GM12878 (cell line): ENCODE measurements around the gene TLR1. TPM values are rescaled to one million over a fixed set of nuclear protein-coding genes. Genes with fewer than 3 reads are reported as not detected.

Experiments
- ATAC-seq: fragments of 200-7000 bp; cut with Tn5 transposase; 3 replicates; pipeline ENCODE4 v1.9.1; 2020; ENCODE audit warnings: mild to moderate bottlenecking, moderate library complexity
- BruUV-seq: library from RNA; stranded (reverse); fragments of 400-500 nt; replicated peaks from 2 replicates; lab custom pipeline; 2021; lab: Mats Ljungman, UMichigan
- CTCF ChIA-PET: fragments of 300-600 bp; sonication (Branson Sonifier 250); formaldehyde crosslinking; extraction: SDS; loops from one replicate; lab custom pipeline; 2021; ENCODE audit warnings: inconsistent platforms; lab: Yijun Ruan, JAX
- POLR2A ChIA-PET: fragments of 350-600 bp; formaldehyde crosslinking; extraction: SDS; loops from one replicate; lab custom pipeline; 2021; ENCODE audit warnings: inconsistent platforms; lab: Charles Lee
- RAD21 ChIA-PET: fragments of 300-600 bp; sonication (Branson Sonifier 250); formaldehyde crosslinking; loops from one replicate; lab custom pipeline; 2023; ENCODE audit warnings: antibody characterized with exemption; ENCODE audit not compliant: unreplicated experiment; lab: Charles Lee
- SMC1A ChIA-PET: fragments of 300-600 bp; sonication (Branson Sonifier 250); formaldehyde crosslinking; loops from one replicate; lab custom pipeline; 2023; ENCODE audit not compliant: unreplicated experiment, uncharacterized antibody; lab: Charles Lee
- DNase-seq: peaks from one replicate; pipeline ENCODE4 v3.0.0-alpha.2; 2011; ENCODE audit warnings: low read depth, low spot score
- FAIRE-seq: peaks from 3 replicates; lab custom pipeline; 2011; peaks lifted over from hg19 to GRCh38; lab: Jason Lieb, UNC
- H2AFZ ChIP-seq: 2 replicates; pipeline ENCODE4 v1.6.0; 2011; ENCODE audit warnings: low read depth, low read length, control low read depth; ENCODE audit not compliant: control insufficient read depth
- H3K27ac ChIP-seq: 2 replicates; pipeline ENCODE4 v1.5.1; 2011; ENCODE audit warnings: control low read depth; ENCODE audit not compliant: control insufficient read depth, insufficient read depth
- H3K27me3 ChIP-seq, 2 experiments: replicated peaks in 1 of 2; 2 replicates each; pipeline versions ENCODE4 v1.6.0 to v1.6.1; 2011; ENCODE audit warnings: low read length in 1 of 2; ENCODE audit not compliant: control insufficient read depth in 2 of 2, insufficient read depth in 2 of 2
- H3K36me3 ChIP-seq, 2 experiments: 2 replicates each; pipeline ENCODE4 v1.5.1; 2011; ENCODE audit warnings: low read length in 1 of 2; ENCODE audit not compliant: control insufficient read depth in 2 of 2, insufficient read depth in 2 of 2
- H3K4me1 ChIP-seq: 2 replicates; pipeline ENCODE4 v1.6.1; 2011; ENCODE audit warnings: mild to moderate bottlenecking, low read length, moderate library complexity, mixed read lengths; ENCODE audit not compliant: control insufficient read depth, insufficient read depth
- H3K4me2 ChIP-seq: 2 replicates; pipeline ENCODE4 v1.6.0; 2011; ENCODE audit warnings: control low read depth; ENCODE audit not compliant: control insufficient read depth, insufficient read depth
- H3K4me3 ChIP-seq: fragments of 200-600 bp; sonication (generic); 2 replicates; pipeline ENCODE4 v1.5.1; 2016
- H3K79me2 ChIP-seq: 2 replicates; pipeline ENCODE4 v1.6.0; 2011; ENCODE audit warnings: low read length; ENCODE audit not compliant: control insufficient read depth, insufficient read depth
- H3K9ac ChIP-seq: 2 replicates; pipeline ENCODE4 v1.8.0; 2011; ENCODE audit warnings: low read length, control low read depth, mixed read lengths; ENCODE audit not compliant: control insufficient read depth, insufficient read depth
- H3K9me3 ChIP-seq: replicated peaks from 3 replicates; pipeline ENCODE4 v1.5.1; 2011; ENCODE audit warnings: mild to moderate bottlenecking, low read length; ENCODE audit not compliant: control insufficient read depth, insufficient read depth
- H4K20me1 ChIP-seq: 2 replicates; pipeline ENCODE4 v1.6.0; 2011; ENCODE audit not compliant: control insufficient read depth, insufficient read depth
- CEBPZ ChIP-seq: fragments of 150-350 bp; IDR thresholded peaks from 2 replicates; pipeline ENCODE4 v1.6.1; 2016; ENCODE audit warnings: low read depth, low read length
- ETV6 ChIP-seq, 2 experiments: fragments of 450-650 bp in 1 of 2; IDR thresholded peaks in 1 of 2; conservative IDR thresholded peaks in 1 of 2; 2 replicates each; pipeline ENCODE4 v1.6.1; 2014; ENCODE audit warnings: antibody characterized with exemption in 1 of 2, borderline replicate concordance in 1 of 2, low read depth in 1 of 2, mild to moderate bottlenecking in 1 of 2, moderate library complexity in 1 of 2
- EZH2 ChIP-seq: IDR thresholded peaks from 2 replicates; pipeline ENCODE4 v1.6.1; 2012; ENCODE audit warnings: low read depth, mild to moderate bottlenecking, control low read depth, inconsistent platforms, low read length, borderline replicate concordance; ENCODE audit not compliant: control insufficient read depth
- FOXM1 ChIP-seq: IDR thresholded peaks from 2 replicates; pipeline ENCODE4 v1.6.1; 2012; ENCODE audit warnings: low read depth, mild to moderate bottlenecking, inconsistent platforms, low read length, moderate library complexity
- JUNB ChIP-seq: IDR thresholded peaks from 2 replicates; pipeline ENCODE4 v1.6.1; 2016; ENCODE audit warnings: antibody characterized with exemption, mild to moderate bottlenecking
- RB1 ChIP-seq: fragments of 450-650 bp; formaldehyde crosslinking; IDR thresholded peaks from 2 replicates; pipeline ENCODE4 v1.6.1; 2017; ENCODE audit warnings: mild to moderate bottlenecking, borderline replicate concordance
- STAT3 ChIP-seq: IDR thresholded peaks from 2 replicates; pipeline ENCODE4 v1.6.1; 2011; ENCODE audit warnings: low read depth, low read length, improper control_type of control experiment
- SUZ12 ChIP-seq: fragments of 200-600 bp; sonication (generic); IDR thresholded peaks from one replicate; pipeline ENCODE4 v1.6.1; 2018; ENCODE audit warnings: antibody characterized with exemption, mild to moderate bottlenecking; ENCODE audit not compliant: unreplicated experiment
- ZBED1 ChIP-seq: IDR thresholded peaks from 2 replicates; pipeline ENCODE4 v1.6.1; 2016; ENCODE audit warnings: borderline replicate concordance
- ZNF217 ChIP-seq: fragments of 450-650 bp; IDR thresholded peaks from 2 replicates; pipeline ENCODE4 v1.6.1; 2017; ENCODE audit warnings: antibody characterized with exemption, mild to moderate bottlenecking
- ZNF384 ChIP-seq: IDR thresholded peaks from 2 replicates; pipeline ENCODE4 v1.6.1; 2012; ENCODE audit warnings: low read depth, mild to moderate bottlenecking, low read length, improper control_type of control experiment, borderline replicate concordance
- ZNF622 ChIP-seq: fragments of 450-650 bp; IDR thresholded peaks from 2 replicates; pipeline ENCODE4 v1.6.1; 2017; ENCODE audit warnings: mild to moderate bottlenecking, inconsistent platforms
- WGBS: methylation state at CpG from one replicate; pipeline ENCODE4 v1.1.6; 2016; ENCODE audit warnings: low lambda C conversion rate; ENCODE audit not compliant: insufficient replicate concordance, insufficient coverage; ENCODE audit errors: missing lambda C conversion rate; 5-methylcytosine and 5-hydroxymethylcytosine counted together
- in situ Hi-C: fragments of 300-500 bp; cut with MboI; formaldehyde crosslinking; loops from 9 replicates; pipeline ENCODE4 v1.14.3; 2018; ENCODE audit warnings: mixed read lengths
- intact Hi-C: fragments of 100-400 bp; cut with micrococcal nuclease; formaldehyde crosslinking; loops from one replicate; pipeline ENCODE4 v1.14.2; 2022; ENCODE audit not compliant: unreplicated experiment
- polyA plus RNA-seq, 11 experiments: library from polyadenylated mRNA; depleted of rRNA in 4 of 11; unstranded in 6 of 11; stranded (reverse) in 5 of 11; fragments of >200 nt; fragmentation: Nextera tagmentation in 4 of 11; fragmentation: Illumina TruSeq in 1 of 11; extraction: Ambion mirVana in 4 of 11; extraction: Trizol in 1 of 11; gene quantifications; 1 replicate in 1 of 11; 2 replicates in 10 of 11; pipeline versions ENCODE4 v1.2.1 to v1.2.3, GENCODE V29; 2011 to 2016; ENCODE audit warnings: inconsistent platforms in 2 of 11, missing spikeins in 2 of 11, low read depth in 1 of 11
- total RNA-seq, 4 experiments: library from RNA; depleted of rRNA in 3 of 4; stranded (reverse); fragments of >200 nt in 3 of 4; fragmentation: Illumina TruSeq in 1 of 4; extraction: Trizol in 1 of 4; gene quantifications; 2 replicates each; pipeline versions ENCODE4 v1.2.1 to v1.2.3, GENCODE V29; 2013 to 2021

Gene TLR1
- total and polyA plus RNA-seq, 10 of the 15 experiments (the other 5 are each of a cell fraction or from before 2014, with no cell fraction given): 9.3 to 57.1 (median 20.4) TPM

GRCh38 chr4:38752941-38753806 lies 51.4 kb downstream of the TLR1 start (continued):
- no peak for TF ChIP-seq ZNF384
- peak; percentile 48; the same call in 1 of the 2 replicates for TF ChIP-seq ZNF217
- no peak for TF ChIP-seq SUZ12
- no peak for TF ChIP-seq EZH2
- no peak for TF ChIP-seq RB1
- TF ChIP-seq ZNF622: no peak

GRCh38 chr4:38752372-38752940 lies 52.1 kb downstream of the TLR1 start:
- in situ Hi-C loops (loop anchor here (25.0 kb wide), 1 partner anchor 285 kb away; the partner anchor contains the start of gene TMEM156), intact Hi-C loops (no loop called here)
- Histone ChIP-seq H3K27ac (peak overlapping the region; percentile 33; the same call in 1 of the 2 replicates), H3K4me3 (0 out of 2 replicates have a peak overlapping the region, but pooled peaks have one; percentile 5), H3K9me3 (no peaks in the 10 kb centered on the region; the same call in 1 of the 3 replicates), H3K4me1 (peaks cover 21% of the 10 kb centered on the region), H3K4me2 (peak overlapping the region; percentile 71), H3K79me2 (no peaks in the 10 kb centered on the region; the same call in 1 of the 2 replicates), H2AFZ (peak overlapping the region; percentile 55; the same call in 1 of the 2 replicates), H4K20me1 (no peaks in the 10 kb centered on the region), H3K9ac (no peak overlapping the region), H3K36me3 (no peaks in the 10 kb centered on the region), H3K27me3 (no peaks in the 10 kb centered on the region)
- WGBS: 18% methylated on average over 8 of the region's 8 CpGs
- ATAC-seq: peak; percentile 99
- POLR2A ChIA-PET: interaction anchor here (0.6 kb wide), 1 partner anchor 26 kb away, joined by 3 read pairs; no protein-coding TSS in a partner anchor
- SMC1A ChIA-PET: no interaction called here
- CTCF ChIA-PET: no interaction called here
- BruUV-seq: no TSS peak
- RAD21 ChIA-PET: interaction anchor here (0.8 kb wide), 1 partner anchor 28 kb away, joined by 3 read pairs; no protein-coding TSS in a partner anchor
- FAIRE-seq: peak; percentile 68
- peak; percentile 62 for DNase-seq
- TF ChIP-seq STAT3 (no peak), ETV6 (conservative IDR thresholded peaks at IDR 0.05 in 1 of 2, IDR thresholded peaks at IDR 0.05 in 1 of 2; ENCODE audit: borderline replicate concordance in 1 of 2, low read depth in 1 of 2) (peak in 1 of 2 experiments; percentile 46; a peak in 1 of 4 replicates), CEBPZ (no peak), FOXM1 (0 out of 2 replicates have a peak, but pooled peaks have one; percentile 44), JUNB (peak; percentile 65), ZBED1 (no peak)
